HCT116 (cell line): Measurements from ENCODE around the gene SLC9A9.

Source experiments
- CTCF ChIP-seq, 3 experiments: fragments of 200-600 bp in 1 of 3; sonication (generic) in 1 of 3; IDR thresholded peaks in 2 of 3; conservative IDR thresholded peaks in 1 of 3; 2 replicates each; pipeline ENCODE4 v1.5.1; 2012 to 2017; ENCODE audit warnings: low read depth in 2 of 3, low read length in 2 of 3, antibody characterized with exemption in 1 of 3, borderline replicate concordance in 1 of 3, control low read depth in 1 of 3, mild to moderate bottlenecking in 1 of 3, mixed read lengths in 1 of 3, mixed run types in 1 of 3, moderate library complexity in 1 of 3; ENCODE audit not compliant: insufficient read depth in 1 of 3
- POLR2A ChIP-seq: IDR thresholded peaks from 2 replicates; pipeline ENCODE4 v1.7.0; 2011; ENCODE audit warnings: borderline replicate concordance; ENCODE audit not compliant: insufficient read depth, insufficient read length; ENCODE audit errors: extremely low read depth

- no peak for TF ChIP-seq CTCF (IDR thresholded peaks at IDR 0.05 in 2 of 3, conservative IDR thresholded peaks at IDR 0.05 in 1 of 3; ENCODE audit: borderline replicate concordance in 1 of 3, insufficient read depth in 1 of 3, low read depth in 2 of 3, low read length in 2 of 3)
- TF ChIP-seq POLR2A: no peak
Observed at GRCh38 chr3:143514874-143515273, 333.4 kb downstream of the SLC9A9 start.
